Measurements from ENCODE around the gene ADAMTS17.

ADAMTS17 gene

GRCh38 chr15:100245855-100246254, 95.9 kb downstream of the ADAMTS17 start:
- no peak for TF ChIP-seq CTCF (conservative IDR thresholded peaks at IDR 0.05; ENCODE audit: low read length)
- DNase-seq (ENCODE audit: low read depth), result no peak
- H3K4me3 ChIP-seq (ENCODE audit: low read length), result no peak overlapping the region

GRCh38 chr15:100245487-100245820, 96.3 kb downstream of the ADAMTS17 start:
- no peak for DNase-seq (ENCODE audit: low read depth)
- no peak for TF ChIP-seq CTCF (conservative IDR thresholded peaks at IDR 0.05; ENCODE audit: low read length)
- H3K4me3 ChIP-seq (ENCODE audit: low read length), result no peak overlapping the region

- H3K4me3 ChIP-seq (ENCODE audit: low read length), result no peak overlapping the region
- DNase-seq (ENCODE audit: low read depth), result no peak
- TF ChIP-seq CTCF (conservative IDR thresholded peaks at IDR 0.05; ENCODE audit: low read length), result no peak
Observed at GRCh38 chr15:100244796-100245486, 96.8 kb downstream of the ADAMTS17 start.

- no peak for TF ChIP-seq CTCF (conservative IDR thresholded peaks at IDR 0.05; ENCODE audit: low read length)
- no peak overlapping the region for H3K4me3 ChIP-seq (ENCODE audit: low read length)
- DNase-seq (ENCODE audit: low read depth), result no peak
Observed at GRCh38 chr15:100242989-100243388, 98.8 kb downstream of the ADAMTS17 start.

GRCh38 chr15:100241572-100242482, 99.9 kb downstream of the ADAMTS17 start:
- DNase-seq (ENCODE audit: low read depth), result no peak
- H3K4me3 ChIP-seq (ENCODE audit: low read length), result no peak overlapping the region
- no peak for TF ChIP-seq CTCF (conservative IDR thresholded peaks at IDR 0.05; ENCODE audit: low read length)

GRCh38 chr15:100236981-100237720, 104.6 kb downstream of the ADAMTS17 start:
- no peak for TF ChIP-seq CTCF (conservative IDR thresholded peaks at IDR 0.05; ENCODE audit: low read length)
- no peak for DNase-seq (ENCODE audit: low read depth)
- no peak overlapping the region for H3K4me3 ChIP-seq (ENCODE audit: low read length)
